HCT116 (cell line): Measurements from ENCODE around the gene NAT10. TPM values are rescaled to one million over a fixed set of nuclear protein-coding genes. Genes with fewer than 3 reads are reported as not detected.

Experiments
- ATAC-seq: fragments of 200-7000 bp; cut with Tn5 transposase; 2 replicates; pipeline ENCODE4 v1.9.1; 2020; ENCODE audit warnings: mild to moderate bottlenecking, moderate library complexity
- BruUV-seq: library from RNA; stranded (reverse); fragments of 400-500 nt; replicated peaks from 2 replicates; lab custom pipeline; 2021; lab: Mats Ljungman, UMichigan
- CTCF ChIA-PET: fragments of 300-600 bp; sonication (Branson Sonifier 250); formaldehyde crosslinking; loops from one replicate; lab custom pipeline; 2021; ENCODE audit warnings: antibody characterized with exemption; lab: Charles Lee
- POLR2A ChIA-PET: fragments of 300-600, 350-600 bp; sonication (Branson Sonifier 250); formaldehyde crosslinking; loops from one replicate; lab custom pipeline; 2021; ENCODE audit warnings: antibody characterized with exemption; lab: Charles Lee
- RAD21 ChIA-PET, 2 experiments: fragments of 300-600 bp; sonication (Branson Sonifier 250); formaldehyde crosslinking; loops; one replicate each; lab custom pipeline; 2023; ENCODE audit warnings: low total read pairs in 2 of 2; ENCODE audit not compliant: uncharacterized antibody in 2 of 2, unreplicated experiment in 2 of 2, low non-redundant PET in 1 of 2; lab: Charles Lee
- DNase-seq: peaks from one replicate; pipeline ENCODE4 v3.0.0-alpha.2; 2010; ENCODE audit warnings: low read depth, low spot score
- H2AFZ ChIP-seq: fragments of 200-600 bp; shearing (Covaris generic), sonication (generic); 2 replicates; pipeline ENCODE4 v1.6.1; 2017; ENCODE audit warnings: low read depth, mixed run types, mixed read lengths, antibody characterized with exemption, low read length; ENCODE audit not compliant: poor library complexity, severe bottlenecking
- H3K27ac ChIP-seq: 2 replicates; pipeline ENCODE4 v1.5.1; 2012; ENCODE audit warnings: low read depth, low read length
- H3K27me3 ChIP-seq: fragments of 200-600 bp; sonication (generic); 2 replicates; pipeline ENCODE4 v1.6.1; 2016; ENCODE audit warnings: mixed run types, low read length, mixed read lengths; ENCODE audit not compliant: insufficient read depth
- H3K36me3 ChIP-seq, 2 experiments: fragments of 200-500 bp in 1 of 2; fragments of 200-600 bp in 1 of 2; sonication (Bioruptor generic) in 1 of 2; sonication (generic) in 1 of 2; 2 replicates each; pipeline versions ENCODE4 v1.5.1 to v1.6.1; 2014 to 2016; ENCODE audit warnings: low read length in 2 of 2, inconsistent platforms in 1 of 2, mixed read lengths in 1 of 2, mixed run types in 1 of 2; ENCODE audit not compliant: insufficient read depth in 2 of 2, control insufficient read depth in 1 of 2
- H3K4me1 ChIP-seq, 2 experiments: fragments of 200-600 bp in 1 of 2; sonication (generic) in 1 of 2; 2 replicates each; pipeline versions ENCODE4 v1.5.1 to v1.6.1; 2012 to 2017; ENCODE audit warnings: low read length in 2 of 2, inconsistent platforms in 1 of 2, mild to moderate bottlenecking in 1 of 2, mixed read lengths in 1 of 2, mixed run types in 1 of 2, moderate library complexity in 1 of 2; ENCODE audit not compliant: insufficient read depth in 2 of 2, control insufficient read depth in 1 of 2
- H3K4me2 ChIP-seq: fragments of 200-600 bp; sonication (generic); 2 replicates; pipeline ENCODE4 v1.6.1; 2017; ENCODE audit warnings: mixed run types, low read length, mixed read lengths
- H3K4me3 ChIP-seq, 2 experiments: fragments of 200-600 bp in 1 of 2; sonication (generic) in 1 of 2; replicated peaks in 1 of 2; 2 replicates each; pipeline ENCODE4 v1.5.1; 2011 to 2016; ENCODE audit warnings: low read length in 2 of 2, control low read depth in 1 of 2, low read depth in 1 of 2, mild to moderate bottlenecking in 1 of 2, mixed read lengths in 1 of 2, mixed run types in 1 of 2
- H3K79me2 ChIP-seq: fragments of 200-600 bp; sonication (generic); 2 replicates; pipeline ENCODE4 v1.6.1; 2017; ENCODE audit warnings: mild to moderate bottlenecking, mixed run types, low read length, moderate library complexity, mixed read lengths; ENCODE audit not compliant: insufficient read depth
- H3K9ac ChIP-seq: fragments of 200-600 bp; sonication (generic); 2 replicates; pipeline ENCODE4 v1.6.1; 2016; ENCODE audit warnings: low read length, mixed read lengths
- H3K9me2 ChIP-seq: fragments of 200-600 bp; sonication (generic), shearing (Covaris generic); 2 replicates; pipeline ENCODE4 v1.6.1; 2017; ENCODE audit warnings: mixed run types, mild to moderate bottlenecking, moderate library complexity; ENCODE audit not compliant: insufficient read depth
- H3K9me3 ChIP-seq, 2 experiments: fragments of 200-500 bp in 1 of 2; fragments of 200-600 bp in 1 of 2; sonication (Bioruptor generic) in 1 of 2; sonication (generic) in 1 of 2; 2 replicates each; pipeline ENCODE4 v1.6.1; 2014 to 2017; ENCODE audit warnings: low read length in 2 of 2, mixed read lengths in 2 of 2, inconsistent platforms in 1 of 2, low read depth in 1 of 2, mild to moderate bottlenecking in 1 of 2, mixed run types in 1 of 2, moderate library complexity in 1 of 2; ENCODE audit not compliant: control insufficient read depth in 1 of 2, insufficient read depth in 1 of 2
- H4K20me1 ChIP-seq: fragments of 200-600 bp; sonication (generic), shearing (Covaris generic); 2 replicates; pipeline ENCODE4 v1.6.1; 2017; ENCODE audit warnings: mixed run types, mild to moderate bottlenecking, moderate library complexity; ENCODE audit not compliant: insufficient read depth
- EZH2 ChIP-seq: fragments of 200-600 bp; sonication (generic); IDR thresholded peaks from 2 replicates; pipeline ENCODE4 v1.6.1; 2017; ENCODE audit warnings: antibody characterized with exemption, mixed run types
- FOSL1 ChIP-seq: IDR thresholded peaks from 2 replicates; pipeline ENCODE4 v1.6.1; 2012; ENCODE audit warnings: low read depth
- POLR2A ChIP-seq: IDR thresholded peaks from 2 replicates; pipeline ENCODE4 v1.7.0; 2011; ENCODE audit warnings: borderline replicate concordance; ENCODE audit not compliant: insufficient read depth, insufficient read length; ENCODE audit errors: extremely low read depth
- RAD21 ChIP-seq: IDR thresholded peaks from 2 replicates; pipeline ENCODE4 v1.6.1; 2012; ENCODE audit warnings: low read depth, mild to moderate bottlenecking
- ZFX ChIP-seq: fragments of 450-650 bp; IDR thresholded peaks from 2 replicates; pipeline ENCODE4 v1.6.1; 2017
- ZNF274 ChIP-seq: fragments of 200-500 bp; sonication (Bioruptor generic); IDR thresholded peaks from 2 replicates; pipeline ENCODE4 v1.6.1; 2014; ENCODE audit warnings: mild to moderate bottlenecking, low read depth, low read length, inconsistent platforms
- intact Hi-C: fragments of 100-400 bp; cut with micrococcal nuclease; formaldehyde crosslinking; loops from 2 replicates; pipeline ENCODE4 v1.10.0; 2022
- total RNA-seq: library from RNA; stranded (reverse); gene quantifications from one replicate; pipeline ENCODE4 v1.2.1, GENCODE V29; 2021; ENCODE audit not compliant: unreplicated experiment
- TF ChIP-seq, protein P1 (sequence below): IDR thresholded peaks from 2 replicates; pipeline ENCODE4 v1.6.1; 2012; ENCODE audit warnings: low read depth

The NAT10 gene
- total RNA-seq, 1 experiment from 2014 or later = 101 TPM

DNA sequence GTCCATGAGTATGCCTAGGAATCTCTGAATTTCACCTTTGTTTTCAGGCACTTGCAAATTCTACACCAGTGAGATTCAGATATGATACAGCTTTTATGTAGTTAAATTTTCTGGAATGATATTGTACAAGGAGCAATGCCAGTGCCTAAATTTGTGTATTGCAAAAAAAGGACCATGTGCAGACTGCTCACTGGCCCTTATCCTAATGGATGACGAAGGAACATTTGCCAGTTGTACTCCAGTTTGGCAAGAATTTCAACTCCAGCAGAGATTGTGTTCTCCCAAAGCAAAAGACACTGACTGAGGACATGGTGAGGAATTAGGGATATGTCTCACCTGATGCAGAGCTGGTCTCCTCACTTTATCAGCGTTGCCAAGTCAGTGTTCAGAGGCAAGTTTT is 8.6 kb downstream of the NAT10 start:
- H3K36me3 ChIP-seq = peaks cover 82 to 90% of the 10 kb centered on the region in 2 experiments
- no peak overlapping the region for H3K27ac ChIP-seq
- no peak overlapping the region for H3K9ac ChIP-seq
- no peaks in the 10 kb centered on the region for H4K20me1 ChIP-seq
- no peak overlapping the region for H3K4me2 ChIP-seq
- H3K27me3 ChIP-seq = no peaks in the 10 kb centered on the region
- no peak for TF ChIP-seq ZNF274
- no peak for TF ChIP-seq FOSL1
- no peak for TF ChIP-seq RAD21
- H3K4me1 ChIP-seq = no peaks in the 10 kb centered on the region
- ChIA-PET RAD21 (no interaction called here), POLR2A (interaction anchor here (0.9 kb wide), 1 partner anchor 9 kb away, joined by 3 read pairs; the partner anchor contains the start of gene NAT10), CTCF (no interaction called here)
- intact Hi-C loops = no loop called here
- no TSS peak for BruUV-seq
- DNase-seq = no peak
- H3K9me3 ChIP-seq = no peaks in the 10 kb centered on the region
- no peak overlapping the region for H3K4me3 ChIP-seq
- H3K9me2 ChIP-seq = no peaks in the 10 kb centered on the region
- ATAC-seq = no peak
- H3K79me2 ChIP-seq = peaks cover 67% of the 10 kb centered on the region
- H2AFZ ChIP-seq = no peak overlapping the region

DNA sequence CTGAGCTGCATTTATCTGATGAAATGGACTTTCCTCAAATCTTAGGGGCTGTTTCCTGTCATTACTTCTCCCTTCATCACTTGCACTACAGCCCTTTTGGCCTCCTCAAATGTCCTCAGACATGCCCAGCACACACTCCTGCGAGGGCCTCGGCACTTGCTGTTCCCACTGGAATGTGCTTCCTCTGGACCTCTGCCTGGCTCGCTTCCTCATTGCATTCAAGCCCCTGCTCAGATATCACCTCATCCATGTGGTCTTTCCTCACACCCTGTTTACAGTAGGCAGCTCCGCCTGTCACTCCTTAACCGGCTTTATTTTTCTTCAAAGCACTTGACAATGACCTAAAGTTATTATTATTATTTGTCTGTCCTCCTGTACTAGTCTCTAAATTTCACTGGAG is 9.0 kb downstream of the NAT10 start:
- CTCF ChIA-PET = no interaction called here
- no peaks in the 10 kb centered on the region for H3K9me3 ChIP-seq
- no peak overlapping the region for H3K9ac ChIP-seq
- no peak overlapping the region for H3K4me2 ChIP-seq
- peaks cover 67% of the 10 kb centered on the region for H3K79me2 ChIP-seq
- H3K9me2 ChIP-seq = no peaks in the 10 kb centered on the region
- DNase-seq = no peak
- peaks cover 82 to 90% of the 10 kb centered on the region in 2 experiments for H3K36me3 ChIP-seq
- no peaks in the 10 kb centered on the region for H3K4me1 ChIP-seq
- intact Hi-C loops = no loop called here
- H3K4me3 ChIP-seq = no peak overlapping the region
- POLR2A ChIA-PET = interaction anchor here (0.9 kb wide), 1 partner anchor 9 kb away, joined by 3 read pairs; the partner anchor contains the start of gene NAT10
- H4K20me1 ChIP-seq = no peaks in the 10 kb centered on the region
- TF ChIP-seq, protein P1, sequence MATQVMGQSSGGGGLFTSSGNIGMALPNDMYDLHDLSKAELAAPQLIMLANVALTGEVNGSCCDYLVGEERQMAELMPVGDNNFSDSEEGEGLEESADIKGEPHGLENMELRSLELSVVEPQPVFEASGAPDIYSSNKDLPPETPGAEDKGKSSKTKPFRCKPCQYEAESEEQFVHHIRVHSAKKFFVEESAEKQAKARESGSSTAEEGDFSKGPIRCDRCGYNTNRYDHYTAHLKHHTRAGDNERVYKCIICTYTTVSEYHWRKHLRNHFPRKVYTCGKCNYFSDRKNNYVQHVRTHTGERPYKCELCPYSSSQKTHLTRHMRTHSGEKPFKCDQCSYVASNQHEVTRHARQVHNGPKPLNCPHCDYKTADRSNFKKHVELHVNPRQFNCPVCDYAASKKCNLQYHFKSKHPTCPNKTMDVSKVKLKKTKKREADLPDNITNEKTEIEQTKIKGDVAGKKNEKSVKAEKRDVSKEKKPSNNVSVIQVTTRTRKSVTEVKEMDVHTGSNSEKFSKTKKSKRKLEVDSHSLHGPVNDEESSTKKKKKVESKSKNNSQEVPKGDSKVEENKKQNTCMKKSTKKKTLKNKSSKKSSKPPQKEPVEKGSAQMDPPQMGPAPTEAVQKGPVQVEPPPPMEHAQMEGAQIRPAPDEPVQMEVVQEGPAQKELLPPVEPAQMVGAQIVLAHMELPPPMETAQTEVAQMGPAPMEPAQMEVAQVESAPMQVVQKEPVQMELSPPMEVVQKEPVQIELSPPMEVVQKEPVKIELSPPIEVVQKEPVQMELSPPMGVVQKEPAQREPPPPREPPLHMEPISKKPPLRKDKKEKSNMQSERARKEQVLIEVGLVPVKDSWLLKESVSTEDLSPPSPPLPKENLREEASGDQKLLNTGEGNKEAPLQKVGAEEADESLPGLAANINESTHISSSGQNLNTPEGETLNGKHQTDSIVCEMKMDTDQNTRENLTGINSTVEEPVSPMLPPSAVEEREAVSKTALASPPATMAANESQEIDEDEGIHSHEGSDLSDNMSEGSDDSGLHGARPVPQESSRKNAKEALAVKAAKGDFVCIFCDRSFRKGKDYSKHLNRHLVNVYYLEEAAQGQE = no peak
- TF ChIP-seq POLR2A (no peak), RAD21 (no peak), EZH2 (no peak), ZFX (no peak)
- TF ChIP-seq, all 23 proteins: peak for 0
- RAD21 ChIA-PET = no interaction called here
- BruUV-seq = no TSS peak
- H2AFZ ChIP-seq = no peak overlapping the region
- no peaks in the 10 kb centered on the region for H3K27me3 ChIP-seq
- no peak overlapping the region for H3K27ac ChIP-seq
- no peak for ATAC-seq
